ENCODE data around the gene PRRT2. TPM values are rescaled to one million over a fixed set of nuclear protein-coding genes. Genes with fewer than 3 reads are reported as not detected.

PRRT2 gene
- total and polyA plus RNA-seq, 12 donors = 0.62 to 6.3 (median 1.1) TPM

- ATAC-seq = peak in 1 of 8 donors; percentile 4
- Histone ChIP-seq H3K27me3 (no peaks in the 10 kb centered on the region), H3K4me3 (peak overlapping the region in 8 of 10 donors; percentile 13 to 99 (median 89)), H3K4me1 (peaks cover 8 to 25% (median 19%) of the 10 kb centered on the region in 9 donors), H3K9me3 (no peaks in the 10 kb centered on the region), H3K27ac (peak overlapping the region; percentile 85 to 98 (median 94)), H3K36me3 (peaks cover 0 to 29% (median 22%) of the 10 kb centered on the region in 9 donors)
- TF ChIP-seq CTCF (IDR thresholded peaks at IDR 0.05) = no peak
- intact Hi-C loops (cut with DNase I) = loop anchor here in 7 of 10 donors (1.0 to 10.0 kb wide), 8 partner anchors 41 to 159 kb away; partner anchors contain the start of genes PAGR1 (in 5 of the 7), C16orf92 (in 1 of the 7), HIRIP3 (in 1 of the 7) and INO80E (in 1 of the 7)
- no peak for DNase-seq
- 34 to 36% methylated on average over 16 of the region's 16 CpGs for WGBS, 2 donors
These were observed 51.6 kb downstream of the PRRT2 start for GRCh38 chr16:29863669-29863984.

GRCh38 chr16:29864205-29864604 lies 52.2 kb downstream of the PRRT2 start:
- WGBS, 2 donors = 76 to 80% methylated on average over 9 of the region's 9 CpGs
- Histone ChIP-seq H3K36me3 (peaks cover 0 to 23% (median 16%) of the 10 kb centered on the region in 9 donors), H3K27me3 (no peaks in the 10 kb centered on the region), H3K4me3 (no peak overlapping the region), H3K9me3 (no peaks in the 10 kb centered on the region), H3K4me1 (peaks cover 8 to 25% (median 19%) of the 10 kb centered on the region in 9 donors), H3K27ac (no peak overlapping the region)
- intact Hi-C loops (cut with DNase I) = loop anchor here in 6 of 10 donors (5.0 to 10.0 kb wide), 7 partner anchors 42 to 158 kb away; partner anchors contain the start of genes PAGR1 (in 4 of the 6), C16orf92 (in 1 of the 6), HIRIP3 (in 1 of the 6) and INO80E (in 1 of the 6)
- ATAC-seq (no peak), DNase-seq (no peak)
- TF ChIP-seq CTCF (IDR thresholded peaks at IDR 0.05) = no peak

Other genes starting within 250 kb of the PRRT2 start
- 10 to 100 TPM in 1 of 10 donors, 1 to 10 TPM in 7, under 1 TPM in 2; 0.35 to 12.6 (median 1.8) TPM for gene SPN, start 148.9 kb upstream of the PRRT2 start, total RNA-seq
- gene SPN, start 148.9 kb upstream of the PRRT2 start, polyA plus RNA-seq = under 1 TPM; 0.29 to 0.58 TPM
- 10 to 100 TPM; 16.0 to 34.1 (median 25.9) TPM for gene QPRT, start 133.0 kb upstream of the PRRT2 start, total RNA-seq
- 10 to 100 TPM in 1 of 2 donors, 1 to 10 TPM in 1; 3.8 to 13.8 TPM for gene QPRT, start 133.0 kb upstream of the PRRT2 start, polyA plus RNA-seq
- gene C16orf54, start 66.2 kb upstream of the PRRT2 start, total RNA-seq = 1 to 10 TPM in 3 of 10 donors, under 1 TPM in 7; 0.18 to 3.3 (median 0.65) TPM
- under 1 TPM; 0.26 to 0.29 TPM for gene C16orf54, start 66.2 kb upstream of the PRRT2 start, polyA plus RNA-seq
- not detected for gene ZG16, start 33.9 kb upstream of the PRRT2 start, total RNA-seq
- under 1 TPM in 1 of 2 donors, not detected in 1; 0.01 TPM for gene ZG16, start 33.9 kb upstream of the PRRT2 start, polyA plus RNA-seq
- 10 to 100 TPM; 28.6 to 48.2 (median 38.6) TPM for gene KIF22, start 21.4 kb upstream of the PRRT2 start, total RNA-seq
- gene KIF22, start 21.4 kb upstream of the PRRT2 start, polyA plus RNA-seq = 100 to 1,000 TPM in 1 of 2 donors, 10 to 100 TPM in 1; 16.3 to 136 TPM
- gene MAZ, start 5.7 kb upstream of the PRRT2 start, total RNA-seq = 100 to 1,000 TPM in 2 of 10 donors, 10 to 100 TPM in 8; 44.2 to 115 (median 60.5) TPM
- 100 to 1,000 TPM in 1 of 2 donors, 10 to 100 TPM in 1; 73.8 to 114 TPM for gene MAZ, start 5.7 kb upstream of the PRRT2 start, polyA plus RNA-seq
- 10 to 100 TPM in 9 of 10 donors, 1 to 10 TPM in 1; 9.6 to 14.8 (median 12.0) TPM for gene PAGR1, start 4.0 kb downstream of the PRRT2 start, total RNA-seq
- 10 to 100 TPM; 28.7 to 35.1 TPM for gene PAGR1, start 4.0 kb downstream of the PRRT2 start, polyA plus RNA-seq
- gene MVP, start 8.3 kb downstream of the PRRT2 start, total RNA-seq = 100 to 1,000 TPM in 1 of 10 donors, 10 to 100 TPM in 9; 24.5 to 122 (median 37.4) TPM
- 10 to 100 TPM; 50.9 to 53.0 TPM for gene MVP, start 8.3 kb downstream of the PRRT2 start, polyA plus RNA-seq
- gene CDIPT, start 51.0 kb downstream of the PRRT2 start, total RNA-seq = 10 to 100 TPM; 61.8 to 87.0 (median 72.7) TPM
- gene CDIPT, start 51.0 kb downstream of the PRRT2 start, polyA plus RNA-seq = 10 to 100 TPM; 55.1 to 99.6 TPM
- gene SEZ6L2, start 87.4 kb downstream of the PRRT2 start, total RNA-seq = 1 to 10 TPM in 2 of 10 donors, under 1 TPM in 8; 0.17 to 1.2 (median 0.73) TPM
- under 1 TPM in 1 of 2 donors, not detected in 1; 0.61 TPM for gene SEZ6L2, start 87.4 kb downstream of the PRRT2 start, polyA plus RNA-seq
- gene ASPHD1, start 88.3 kb downstream of the PRRT2 start, total RNA-seq = 1 to 10 TPM in 1 of 10 donors, under 1 TPM in 5, not detected in 4; 0.20 to 1.1 (median 0.75) TPM
- gene ASPHD1, start 88.3 kb downstream of the PRRT2 start, polyA plus RNA-seq = under 1 TPM in 1 of 2 donors, not detected in 1; 0.28 TPM
- 1 to 10 TPM; 5.4 to 8.2 (median 7.3) TPM for gene KCTD13, start 114.0 kb downstream of the PRRT2 start, total RNA-seq
- gene KCTD13, start 114.0 kb downstream of the PRRT2 start, polyA plus RNA-seq = 10 to 100 TPM in 1 of 2 donors, 1 to 10 TPM in 1; 5.2 to 18.0 TPM
- gene TMEM219, start 149.9 kb downstream of the PRRT2 start, total RNA-seq = 100 to 1,000 TPM in 1 of 10 donors, 10 to 100 TPM in 9; 53.0 to 105 (median 67.1) TPM
- 10 to 100 TPM; 80.4 to 85.9 TPM for gene TMEM219, start 149.9 kb downstream of the PRRT2 start, polyA plus RNA-seq
- gene TAOK2, start 161.7 kb downstream of the PRRT2 start, total RNA-seq = 10 to 100 TPM; 27.0 to 40.6 (median 32.7) TPM
- gene TAOK2, start 161.7 kb downstream of the PRRT2 start, polyA plus RNA-seq = 10 to 100 TPM; 27.6 to 50.4 TPM
- gene HIRIP3, start 183.4 kb downstream of the PRRT2 start, total RNA-seq = 10 to 100 TPM; 14.4 to 23.2 (median 17.1) TPM
- 10 to 100 TPM; 17.9 to 22.4 TPM for gene HIRIP3, start 183.4 kb downstream of the PRRT2 start, polyA plus RNA-seq
- 10 to 100 TPM; 23.2 to 34.8 (median 30.6) TPM for gene INO80E, start 184.0 kb downstream of the PRRT2 start, total RNA-seq
- 10 to 100 TPM; 63.2 to 80.4 TPM for gene INO80E, start 184.0 kb downstream of the PRRT2 start, polyA plus RNA-seq
- gene DOC2A, start 198.8 kb downstream of the PRRT2 start, total RNA-seq = under 1 TPM in 4 of 10 donors, not detected in 6; 0.27 to 0.95 (median 0.48) TPM
- 1 to 10 TPM in 1 of 2 donors, under 1 TPM in 1; 0.41 to 2.7 TPM for gene DOC2A, start 198.8 kb downstream of the PRRT2 start, polyA plus RNA-seq
- not detected for gene C16orf92, start 211.0 kb downstream of the PRRT2 start, total RNA-seq
- not detected for gene C16orf92, start 211.0 kb downstream of the PRRT2 start, polyA plus RNA-seq
- not detected for gene TLCD3B, start 219.1 kb downstream of the PRRT2 start, total RNA-seq
- under 1 TPM in 1 of 2 donors, not detected in 1; 0.29 TPM for gene TLCD3B, start 219.1 kb downstream of the PRRT2 start, polyA plus RNA-seq